IPS DF 6.9 (cell line): ENCODE data around the gene PPM1H.
"Not testable (repeated sequence)": the region's sequence is repeated elsewhere in the genome, so short reads cannot be mapped to it uniquely, and the experiment has no call there.

Experiments used
- DNase-seq: peaks from one replicate; pipeline ENCODE4 v3.0.0-alpha.2; 2013; ENCODE audit warnings: low read depth, low spot score
- H3K27ac ChIP-seq: one replicate; pipeline ENCODE4 v1.5.1; 2013; ENCODE audit warnings: low read length, control low read depth
- H3K27me3 ChIP-seq: 2 replicates; pipeline ENCODE4 v1.6.1; 2013; ENCODE audit warnings: mild to moderate bottlenecking, low read length; ENCODE audit not compliant: control insufficient read depth, insufficient read depth
- H3K36me3 ChIP-seq: 2 replicates; pipeline ENCODE4 v1.6.1; 2013; ENCODE audit warnings: low read length; ENCODE audit not compliant: control insufficient read depth, insufficient read depth
- H3K4me1 ChIP-seq: 2 replicates; pipeline ENCODE4 v1.6.1; 2013; ENCODE audit warnings: low read length; ENCODE audit not compliant: control insufficient read depth, insufficient read depth
- H3K4me3 ChIP-seq: 2 replicates; pipeline ENCODE4 v1.5.1; 2013; ENCODE audit warnings: mild to moderate bottlenecking, low read length
- H3K9me3 ChIP-seq: 2 replicates; pipeline ENCODE4 v1.6.1; 2013; ENCODE audit warnings: low read length, inconsistent platforms; ENCODE audit not compliant: control insufficient read depth, insufficient read depth
- WGBS: extraction: QIAGEN DNeasy Blood & Tissue Kit; methylation state at CpG from one replicate; pipeline ENCODE4 v1.1.7; 2013; ENCODE audit warnings: mixed read lengths, missing lambda C conversion rate; ENCODE audit not compliant: insufficient read length, insufficient coverage; 5-methylcytosine and 5-hydroxymethylcytosine counted together

PPM1H gene

GRCh38 chr12:62676521-62677307 lies 258.2 kb downstream of the PPM1H start:
- Histone ChIP-seq H3K27ac (no peak overlapping the region), H3K36me3 (0 out of 2 replicates have a peak, but pooled peaks cover 6% of the 10 kb centered on the region), H3K4me1 (no peaks in the 10 kb centered on the region), H3K9me3 (no peaks in the 10 kb centered on the region), H3K4me3 (no peak overlapping the region), H3K27me3 (no peaks in the 10 kb centered on the region)
- no CpG with 5 or more reads among the region's 11 CpGs for WGBS
- no peak for DNase-seq

GRCh38 chr12:62673028-62673815 lies 261.7 kb downstream of the PPM1H start:
- WGBS, result no CpG with 5 or more reads among the region's 6 CpGs
- Histone ChIP-seq H3K4me1 (no peaks in the 10 kb centered on the region), H3K27me3 (no peaks in the 10 kb centered on the region), H3K36me3 (0 out of 2 replicates have a peak, but pooled peaks cover 6% of the 10 kb centered on the region), H3K27ac (no peak overlapping the region), H3K9me3 (no peaks in the 10 kb centered on the region), H3K4me3 (no peak overlapping the region)
- DNase-seq, result no peak

GRCh38 chr12:62670986-62671720 lies 263.8 kb downstream of the PPM1H start:
- WGBS, result no CpG with 5 or more reads among the region's 10 CpGs
- Histone ChIP-seq H3K27ac (no peak overlapping the region), H3K4me1 (no peaks in the 10 kb centered on the region), H3K27me3 (no peaks in the 10 kb centered on the region), H3K4me3 (no peak overlapping the region), H3K9me3 (no peaks in the 10 kb centered on the region), H3K36me3 (0 out of 2 replicates have a peak, but pooled peaks cover under 1% of the 10 kb centered on the region)
- DNase-seq, result no peak

- H3K36me3 ChIP-seq, result no peaks in the 10 kb centered on the region
- H3K4me3 ChIP-seq, result no peak overlapping the region
- H3K4me1 ChIP-seq, result no peaks in the 10 kb centered on the region
- WGBS, result no CpG with 5 or more reads among the region's 3 CpGs
- no peak overlapping the region for H3K27ac ChIP-seq
- DNase-seq, result no peak
- H3K27me3 ChIP-seq, result no peaks in the 10 kb centered on the region
- H3K9me3 ChIP-seq, result no peaks in the 10 kb centered on the region
Observed at GRCh38 chr12:62668782-62669181, 266.2 kb downstream of the PPM1H start.

GRCh38 chr12:62664951-62665350 lies 270.0 kb downstream of the PPM1H start:
- not testable (repeated sequence) for H3K4me1 ChIP-seq, H3K9me3 ChIP-seq, H3K27ac ChIP-seq, H3K4me3 ChIP-seq, H3K27me3 ChIP-seq, H3K36me3 ChIP-seq, DNase-seq
- no CpG with 5 or more reads among the region's 5 CpGs for WGBS

- Histone ChIP-seq H3K27me3 (no peaks in the 10 kb centered on the region), H3K4me1 (peaks cover 23% of the 10 kb centered on the region), H3K36me3 (no peaks in the 10 kb centered on the region), H3K4me3 (no peak overlapping the region), H3K9me3 (no peaks in the 10 kb centered on the region), H3K27ac (no peak overlapping the region)
- 100% methylated on average over 2 of the region's 2 CpGs for WGBS
- no peak for DNase-seq
Observed at GRCh38 chr12:62660756-62661155, 274.2 kb downstream of the PPM1H start.

- H3K9me3 ChIP-seq, result no peaks in the 10 kb centered on the region
- H3K4me3 ChIP-seq, result no peak overlapping the region
- DNase-seq, result peak; percentile 85
- H3K36me3 ChIP-seq, result no peaks in the 10 kb centered on the region
- H3K27ac ChIP-seq, result peak overlapping the region; percentile 79
- H3K27me3 ChIP-seq, result peaks cover 5% of the 10 kb centered on the region; the same call in 1 of the 2 replicates
- peaks cover 28% of the 10 kb centered on the region for H3K4me1 ChIP-seq
- WGBS, result no CpG with 5 or more reads among the region's 3 CpGs
Observed at GRCh38 chr12:62659453-62660295, 275.3 kb downstream of the PPM1H start.

GRCh38 chr12:62658910-62659309 lies 276.0 kb downstream of the PPM1H start:
- Histone ChIP-seq H3K4me1 (peaks cover 33% of the 10 kb centered on the region), H3K9me3 (no peaks in the 10 kb centered on the region), H3K36me3 (no peaks in the 10 kb centered on the region), H3K27ac (no peak overlapping the region), H3K4me3 (no peak overlapping the region), H3K27me3 (peaks cover 5% of the 10 kb centered on the region; the same call in 1 of the 2 replicates)
- no CpG with 5 or more reads among the region's 7 CpGs for WGBS
- DNase-seq, result no peak

GRCh38 chr12:62657363-62657632 lies 277.7 kb downstream of the PPM1H start:
- H3K4me3 ChIP-seq, result no peak overlapping the region
- DNase-seq, result no peak
- no peaks in the 10 kb centered on the region for H3K9me3 ChIP-seq
- peaks cover 5% of the 10 kb centered on the region; the same call in 1 of the 2 replicates for H3K27me3 ChIP-seq
- H3K27ac ChIP-seq, result no peak overlapping the region
- no CpG with 5 or more reads among the region's 1 CpG for WGBS
- peaks cover 33% of the 10 kb centered on the region for H3K4me1 ChIP-seq
- no peaks in the 10 kb centered on the region for H3K36me3 ChIP-seq
